Measurements from ENCODE around the gene RBSN.

- no peak for TF ChIP-seq CTCF (IDR thresholded peaks at IDR 0.05)
- no peak for TF ChIP-seq POLR2A (IDR thresholded peaks at IDR 0.05)
These were observed 6.3 kb downstream of the RBSN start for GRCh38 chr3:15092686-15093085.
